ENCODE data around the gene NCAM1. TPM values are rescaled to one million over a fixed set of nuclear protein-coding genes. Genes with fewer than 3 reads are reported as not detected.

Gene NCAM1
- total RNA-seq, 1 experiment from 2014 or later, result 3.7 TPM

GRCh38 chr11:112971195-112971594 is 10.0 kb downstream of the NCAM1 start:
- no peak for TF ChIP-seq CTCF (IDR thresholded peaks at IDR 0.05; ENCODE audit: unreplicated experiment)
- Mint-ChIP-seq H3K36me3 (ENCODE audit: insufficient read depth, unreplicated experiment) (no peaks in the 10 kb centered on the region), H3K27me3 (ENCODE audit: unreplicated experiment) (peaks cover 9% of the 10 kb centered on the region), H3K4me1 (ENCODE audit: low read depth, unreplicated experiment) (peaks cover 16% of the 10 kb centered on the region), H3K4me3 (ENCODE audit: low read depth, unreplicated experiment) (no peak overlapping the region), H3K9me3 (ENCODE audit: low read depth, unreplicated experiment) (no peaks in the 10 kb centered on the region), H3K27ac (ENCODE audit: unreplicated experiment) (no peak overlapping the region)
- CTCF ChIA-PET, result no interaction called here
- DNase-seq, result no peak
- BruUV-seq (replicated peaks), result no TSS peak
- intact Hi-C loops (cut with micrococcal nuclease; ENCODE audit: unreplicated experiment), result no loop called here

GRCh38 chr11:112971827-112972226 is 10.6 kb downstream of the NCAM1 start:
- intact Hi-C loops (cut with micrococcal nuclease; ENCODE audit: unreplicated experiment), result no loop called here
- Mint-ChIP-seq H3K27ac (ENCODE audit: unreplicated experiment) (no peak overlapping the region), H3K27me3 (ENCODE audit: unreplicated experiment) (peaks cover 9% of the 10 kb centered on the region), H3K36me3 (ENCODE audit: insufficient read depth, unreplicated experiment) (no peaks in the 10 kb centered on the region), H3K4me1 (ENCODE audit: low read depth, unreplicated experiment) (peaks cover 15% of the 10 kb centered on the region), H3K4me3 (ENCODE audit: low read depth, unreplicated experiment) (no peak overlapping the region), H3K9me3 (ENCODE audit: low read depth, unreplicated experiment) (no peaks in the 10 kb centered on the region)
- no peak for TF ChIP-seq CTCF (IDR thresholded peaks at IDR 0.05; ENCODE audit: unreplicated experiment)
- no TSS peak for BruUV-seq (replicated peaks)
- no peak for DNase-seq
- CTCF ChIA-PET, result no interaction called here

GRCh38 chr11:112972399-112973145 is 11.4 kb downstream of the NCAM1 start:
- H3K4me1 Mint-ChIP-seq (ENCODE audit: low read depth, unreplicated experiment), result peaks cover 9% of the 10 kb centered on the region
- DNase-seq, result no peak
- H3K36me3 Mint-ChIP-seq (ENCODE audit: insufficient read depth, unreplicated experiment), result no peaks in the 10 kb centered on the region
- no peak overlapping the region for H3K4me3 Mint-ChIP-seq (ENCODE audit: low read depth, unreplicated experiment)
- H3K27ac Mint-ChIP-seq (ENCODE audit: unreplicated experiment), result no peak overlapping the region
- BruUV-seq (replicated peaks), result no TSS peak
- peaks cover 9% of the 10 kb centered on the region for H3K27me3 Mint-ChIP-seq (ENCODE audit: unreplicated experiment)
- no peaks in the 10 kb centered on the region for H3K9me3 Mint-ChIP-seq (ENCODE audit: low read depth, unreplicated experiment)
- CTCF ChIA-PET, result no interaction called here
- intact Hi-C loops (cut with micrococcal nuclease; ENCODE audit: unreplicated experiment), result no loop called here
- no peak for TF ChIP-seq CTCF (IDR thresholded peaks at IDR 0.05; ENCODE audit: unreplicated experiment)

GRCh38 chr11:112975051-112975450 is 13.8 kb downstream of the NCAM1 start:
- no TSS peak for BruUV-seq (replicated peaks)
- intact Hi-C loops (cut with micrococcal nuclease; ENCODE audit: unreplicated experiment), result no loop called here
- H3K4me1 Mint-ChIP-seq (ENCODE audit: low read depth, unreplicated experiment), result no peaks in the 10 kb centered on the region
- DNase-seq, result no peak
- no peaks in the 10 kb centered on the region for H3K9me3 Mint-ChIP-seq (ENCODE audit: low read depth, unreplicated experiment)
- CTCF ChIA-PET, result no interaction called here
- no peaks in the 10 kb centered on the region for H3K36me3 Mint-ChIP-seq (ENCODE audit: insufficient read depth, unreplicated experiment)
- TF ChIP-seq CTCF (IDR thresholded peaks at IDR 0.05; ENCODE audit: unreplicated experiment), result no peak
- peaks cover 9% of the 10 kb centered on the region for H3K27me3 Mint-ChIP-seq (ENCODE audit: unreplicated experiment)
- no peak overlapping the region for H3K27ac Mint-ChIP-seq (ENCODE audit: unreplicated experiment)
- no peak overlapping the region for H3K4me3 Mint-ChIP-seq (ENCODE audit: low read depth, unreplicated experiment)

All from Calu3 (cell line).